Measurements from ENCODE around the gene C5orf63. TPM values are rescaled to one million over a fixed set of nuclear protein-coding genes. Genes with fewer than 3 reads are reported as not detected.

The C5orf63 gene
- total and polyA plus RNA-seq, 10 of the 15 experiments (the other 5 are each of a cell fraction or from before 2014, with no cell fraction given): 8.7 to 54.3 (median 11.9) TPM

- 0 out of 4 replicates have a peak, but pooled peaks of 1 of the 2 experiments have one; percentile 11 for TF ChIP-seq EP300 (IDR thresholded peaks at IDR 0.05; ENCODE audit: borderline replicate concordance in 1 of 2, control insufficient read depth in 1 of 2, low read depth in 2 of 2, low read length in 2 of 2)
- TF ChIP-seq PML (IDR thresholded peaks at IDR 0.05; ENCODE audit: low read length): 0 out of 2 replicates have a peak, but pooled peaks have one; percentile 8
- TF ChIP-seq E2F4 (IDR thresholded peaks at IDR 0.05; ENCODE audit: low read depth, low read length): 0 out of 2 replicates have a peak, but pooled peaks have one; percentile 23
- no peak for TF ChIP-seq GABPA (IDR thresholded peaks at IDR 0.05; ENCODE audit: low read depth)
- TF ChIP-seq CBX5 (IDR thresholded peaks at IDR 0.05; ENCODE audit: low read depth): 0 out of 2 replicates have a peak, but pooled peaks have one; percentile 56
These were observed 43.6 kb downstream of the C5orf63 start (continued) for GRCh38 chr5:127029581-127030258.

- Histone ChIP-seq H3K9ac (ENCODE audit: control insufficient read depth, insufficient read depth, low read length) (peak overlapping the region; percentile 77; the same call in 1 of the 2 replicates), H3K36me3 (ENCODE audit: control insufficient read depth in 2 of 2, insufficient read depth in 2 of 2, low read length in 1 of 2) (no peaks in the 10 kb centered on the region), H3K4me3 (peak overlapping the region; percentile 89; the same call in 1 of the 2 replicates), H3K27ac (ENCODE audit: control insufficient read depth, insufficient read depth) (no peak overlapping the region), H4K20me1 (ENCODE audit: control insufficient read depth, insufficient read depth) (no peaks in the 10 kb centered on the region), H3K9me3 (replicated peaks; ENCODE audit: control insufficient read depth, insufficient read depth, low read length) (no peaks in the 10 kb centered on the region), H2AFZ (ENCODE audit: control insufficient read depth, low read depth, low read length) (peak overlapping the region; percentile 37), H3K27me3 (replicated peaks in 1 of 2; ENCODE audit: control insufficient read depth in 2 of 2, insufficient read depth in 2 of 2, low read length in 1 of 2) (no peaks in the 10 kb centered on the region), H3K4me1 (ENCODE audit: control insufficient read depth, insufficient read depth, low read length) (peaks cover 6% of the 10 kb centered on the region), H3K79me2 (ENCODE audit: control insufficient read depth, insufficient read depth, low read length) (peaks cover 2% of the 10 kb centered on the region), H3K4me2 (ENCODE audit: control insufficient read depth, insufficient read depth) (peak overlapping the region; percentile 98)
- SMC1A ChIA-PET (ENCODE audit: uncharacterized antibody, unreplicated experiment): interaction anchor here (0.6 to 8.0 kb wide), 21 partner anchors 8 to 371 kb away, joined by 3 to 156 read pairs (median 3); no protein-coding TSS in a partner anchor
- in situ Hi-C loops (cut with MboI): no loop called here
- no TSS peak for BruUV-seq (replicated peaks)
- 68% methylated on average over 12 of the region's 12 CpGs for WGBS (ENCODE audit: insufficient coverage, insufficient replicate concordance, low lambda C conversion rate, missing lambda C conversion rate)
- POLR2A ChIA-PET: interaction anchor here (0.6 to 7.5 kb wide), 11 partner anchors 8 to 413 kb away, joined by 3 to 114 read pairs (median 6); partner anchors contain the start of genes C5orf63 and LMNB1
- RAD21 ChIA-PET (ENCODE audit: unreplicated experiment): interaction anchor here (1.1 to 6.8 kb wide), 15 partner anchors 9 to 352 kb away, joined by 3 to 107 read pairs (median 5); partner anchors contain the start of gene C5orf63
- no peak for DNase-seq (ENCODE audit: low read depth, low spot score)
- CTCF ChIA-PET: interaction anchor here (0.6 to 4.8 kb wide), 15 partner anchors 8 to 343 kb away, joined by 3 to 32 read pairs (median 4); no protein-coding TSS in a partner anchor
- no peak for FAIRE-seq
- peak; percentile 24 for ATAC-seq
- intact Hi-C loops (cut with micrococcal nuclease; ENCODE audit: unreplicated experiment): loop anchor here (2.0 to 10.0 kb wide), 2 partner anchors 14 to 184 kb away; no protein-coding TSS in a partner anchor
- TF ChIP-seq SREBF2 (IDR thresholded peaks at IDR 0.05; ENCODE audit: low read length) (no peak), PML (IDR thresholded peaks at IDR 0.05; ENCODE audit: low read length) (no peak), ZBTB4 (CRISPR knock-in tag; IDR thresholded peaks at IDR 0.05) (no peak), MLLT1 (IDR thresholded peaks at IDR 0.05) (peak; percentile 82), IKZF2 (IDR thresholded peaks at IDR 0.05) (no peak), ETV6 (conservative IDR thresholded peaks at IDR 0.05 in 1 of 2, IDR thresholded peaks at IDR 0.05 in 1 of 2; ENCODE audit: borderline replicate concordance in 1 of 2, low read depth in 1 of 2) (no peak), SPI1 (IDR thresholded peaks at IDR 0.05; ENCODE audit: borderline replicate concordance, insufficient read depth, low read depth, low read length) (peak; percentile 19; the same call in 1 of the 2 replicates)
These were observed 44.4 kb downstream of the C5orf63 start for GRCh38 chr5:127028822-127029457.

All from GM12878 (cell line).